CD4-positive, alpha-beta T cell treated with Interleukin-12 subunit alpha and Interleukin-12 subunit beta, for 1 hour (primary cell): ENCODE measurements around the gene DSG3.

Experiments
- DNase-seq: peaks from one replicate; pipeline ENCODE4 v3.0.0-alpha.2; 2020

DSG3 gene

DNA sequence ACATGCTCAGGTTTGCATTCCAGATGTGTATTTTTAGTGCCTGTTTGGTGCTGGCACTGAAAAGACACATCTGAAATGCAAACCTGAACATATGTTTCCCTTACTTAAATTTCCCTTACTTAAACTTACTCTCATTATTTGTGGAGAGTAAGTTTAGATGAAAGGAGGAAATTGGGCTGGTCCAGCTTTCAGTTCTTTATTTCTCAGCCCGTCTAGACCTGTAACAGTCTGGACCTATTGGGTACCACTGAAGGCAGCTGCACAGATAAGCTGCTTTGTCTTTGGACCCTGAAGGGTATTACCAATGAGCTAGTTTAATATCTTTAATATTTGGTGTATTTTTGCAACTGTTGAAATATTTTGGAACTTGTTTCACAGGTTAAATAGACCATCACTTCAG, 17.0 kb upstream of the DSG3 start:
- DNase-seq = no peak

DNA sequence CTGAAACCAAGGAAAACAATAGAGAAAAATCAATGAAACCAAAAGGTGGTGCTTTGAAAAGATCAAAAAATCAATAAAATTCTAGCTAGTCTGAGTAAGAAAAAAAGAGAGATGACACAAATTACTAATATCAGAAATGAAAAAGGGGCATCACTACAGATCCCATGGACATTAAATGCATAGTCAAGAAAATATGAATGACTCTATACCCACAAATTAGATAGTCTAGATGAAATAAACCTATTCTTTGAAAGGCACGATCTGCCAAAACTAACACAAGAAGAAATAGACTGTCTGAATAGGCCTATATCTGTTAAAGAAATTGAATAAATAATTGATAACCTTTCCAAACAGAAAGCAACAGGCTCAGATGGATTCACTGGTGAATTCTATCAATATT, 15.2 kb upstream of the DSG3 start:
- DNase-seq = no peak

DNA sequence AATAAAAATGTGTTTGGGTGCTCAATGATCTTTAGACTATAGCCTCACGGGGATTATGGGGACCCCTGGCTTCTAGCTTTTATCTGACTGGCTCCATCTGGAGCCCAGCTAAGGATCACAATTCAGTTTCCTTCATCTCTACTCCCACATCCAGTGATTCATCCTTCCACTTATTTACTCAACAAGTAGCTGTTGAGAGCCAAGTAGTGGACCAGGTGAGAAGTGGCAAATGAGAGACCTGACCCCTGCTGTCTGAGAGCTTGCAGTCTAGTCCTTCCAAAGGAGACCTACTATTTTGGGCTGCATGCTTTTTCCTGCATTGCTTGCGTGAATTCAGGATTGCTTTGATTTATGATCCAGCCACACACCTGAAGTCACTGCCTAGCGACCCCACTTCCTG, 10.7 kb upstream of the DSG3 start:
- DNase-seq = no peak

DNA sequence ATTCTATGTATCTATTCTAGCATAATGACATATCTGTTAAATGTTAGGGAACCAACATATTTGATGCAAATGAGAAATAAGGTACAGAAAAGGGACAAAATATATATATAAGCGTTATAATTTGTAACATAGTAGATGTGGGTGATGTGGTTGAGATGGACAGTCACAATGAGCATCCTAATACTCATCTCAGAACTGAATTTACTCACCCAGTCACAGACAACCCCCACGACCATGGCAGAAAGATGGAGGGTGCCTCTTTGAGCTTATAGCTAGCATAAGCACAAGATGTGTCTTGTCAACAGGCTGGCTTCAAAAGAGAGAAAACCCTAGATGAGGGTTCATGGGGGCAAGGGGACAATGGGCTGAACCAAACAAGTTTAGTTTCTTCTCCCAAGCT, 9.1 kb upstream of the DSG3 start:
- no peak for DNase-seq

DNA sequence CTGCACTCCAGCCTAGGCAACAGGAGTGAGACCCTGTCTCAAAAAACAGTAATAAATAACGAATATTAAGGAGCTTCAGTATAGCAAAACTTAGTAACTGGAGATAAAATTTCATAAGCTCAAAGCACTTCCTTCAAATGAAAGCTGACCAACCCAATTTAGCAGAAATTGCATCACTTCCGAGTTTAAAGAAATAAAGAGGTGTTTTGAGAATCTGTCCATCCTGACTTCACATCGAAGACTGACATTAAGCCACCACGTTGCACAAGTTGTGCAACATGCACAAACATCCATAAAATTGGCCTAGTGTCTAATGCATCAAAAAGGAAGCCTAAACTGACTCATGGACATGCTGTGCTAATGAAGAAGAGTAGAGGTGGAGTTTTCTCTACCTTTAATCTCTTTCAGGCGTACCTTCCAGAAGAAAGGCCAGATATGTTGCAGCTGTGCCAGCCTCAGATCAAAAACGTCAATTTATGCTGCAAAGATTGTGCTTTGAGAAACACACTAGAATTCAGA, 7.7 kb upstream of the DSG3 start:
- no peak for DNase-seq

DNA sequence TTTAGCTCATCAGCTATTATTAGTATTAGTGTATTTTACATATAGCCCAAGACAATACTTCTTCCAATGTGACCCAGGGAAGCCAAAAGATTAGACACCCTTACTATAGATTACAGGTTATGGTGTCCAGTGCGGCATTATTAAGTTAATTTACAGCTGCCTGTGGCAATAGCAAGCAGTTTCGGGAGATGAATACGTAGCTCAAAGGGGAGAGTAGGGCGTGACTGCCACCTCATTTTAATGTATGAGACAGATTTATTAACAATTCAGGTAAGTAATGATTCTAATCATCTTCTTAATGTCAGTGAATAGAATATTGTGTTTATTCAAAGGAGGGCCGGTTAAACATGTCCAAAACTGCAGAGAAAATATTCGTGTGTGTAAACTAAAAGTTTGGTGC, 6.8 kb upstream of the DSG3 start:
- no peak for DNase-seq

DNA sequence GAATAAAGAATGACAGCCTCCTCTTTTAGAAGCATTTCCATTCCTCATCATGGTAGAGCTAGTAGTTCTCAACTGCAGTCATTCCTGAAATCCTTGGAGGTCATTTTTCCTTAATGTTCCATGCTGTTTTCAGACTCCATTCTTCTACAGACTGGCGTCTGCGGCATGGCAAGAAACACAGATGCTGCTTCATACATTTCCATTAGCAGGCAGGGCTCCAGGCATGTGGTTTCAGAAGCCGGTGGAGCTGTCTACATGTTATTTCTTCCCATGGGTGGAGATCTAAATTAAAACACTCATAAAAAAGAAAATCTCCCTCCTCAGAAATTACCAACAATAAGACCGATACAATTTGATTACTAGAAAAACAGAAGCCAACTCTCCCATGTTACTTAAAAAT, 6.0 kb upstream of the DSG3 start:
- DNase-seq = no peak

DNA sequence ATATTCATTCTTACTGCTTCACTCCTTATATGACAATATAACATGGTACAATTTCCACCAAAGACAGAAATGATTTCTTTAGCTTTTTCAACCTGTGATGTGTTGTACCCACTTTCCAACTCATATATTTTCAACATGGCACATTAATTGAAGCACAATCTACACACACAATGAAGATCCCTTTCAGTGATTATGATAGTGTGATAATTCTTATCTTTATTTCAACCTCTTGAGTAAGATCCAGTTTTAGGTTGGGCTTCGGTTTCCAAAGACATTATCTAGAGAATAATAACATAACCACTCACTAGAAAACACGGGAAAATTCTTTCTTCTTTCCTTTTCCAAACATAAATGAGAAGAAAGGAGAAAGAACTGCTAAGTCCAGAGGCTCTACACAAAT, 3.4 kb upstream of the DSG3 start:
- DNase-seq = no peak

DNA sequence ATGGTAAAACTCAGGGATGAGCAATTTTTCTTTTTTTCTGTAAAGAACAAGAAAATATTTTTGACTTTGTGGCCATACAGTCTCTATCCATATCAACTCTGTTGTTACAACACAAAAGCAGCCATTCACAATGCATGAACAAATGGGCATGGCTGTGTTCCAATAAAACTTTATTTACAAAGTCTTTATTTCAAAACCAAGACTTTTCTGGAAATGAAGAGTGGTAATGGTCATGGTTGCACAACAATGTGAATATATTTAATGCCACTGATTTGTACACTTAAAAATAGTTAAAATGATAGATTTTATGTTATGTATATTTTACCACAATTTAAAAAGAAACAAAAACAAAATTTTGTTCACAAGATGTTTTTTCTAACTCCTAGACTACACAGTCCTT, 1.6 kb upstream of the DSG3 start:
- no peak for DNase-seq

DNA sequence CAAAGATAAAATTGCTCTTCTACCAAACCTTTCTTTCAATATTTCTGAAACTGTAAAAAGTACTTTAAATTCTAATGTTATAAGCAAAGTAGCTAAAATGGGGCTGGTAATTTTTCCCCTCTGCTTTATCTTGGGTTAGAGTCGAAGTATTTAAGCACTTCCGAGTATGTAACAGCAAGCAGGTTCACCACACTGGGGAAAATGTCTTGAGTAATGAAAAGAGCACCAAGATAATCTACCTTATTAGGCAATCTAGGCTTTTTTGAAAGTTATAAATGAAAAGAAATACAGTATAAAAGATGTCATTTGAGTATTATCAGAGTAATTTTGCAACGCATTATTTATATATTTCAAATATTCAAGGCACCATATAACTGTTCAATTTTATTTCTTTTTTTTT, 687 bp upstream of the DSG3 start:
- no peak for DNase-seq

DNA sequence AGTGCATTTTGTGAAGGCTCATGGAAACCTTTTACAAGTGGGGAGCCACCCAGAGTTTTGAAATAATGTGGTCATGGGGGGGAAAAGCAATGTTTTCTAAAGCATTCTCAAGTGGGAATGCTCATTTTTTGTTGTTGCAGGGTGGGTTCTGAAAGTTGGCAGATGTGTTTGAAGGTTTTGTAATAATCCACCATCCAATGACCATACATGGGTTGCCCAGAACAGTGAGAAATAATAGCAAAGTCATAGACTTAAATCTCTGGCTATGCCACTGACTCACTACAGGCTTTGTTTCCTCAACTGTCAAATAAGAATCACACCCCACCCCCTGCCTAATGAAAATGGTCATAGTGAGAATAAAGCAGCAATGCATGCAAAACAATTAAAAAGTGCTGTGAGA, 2.9 kb downstream of the DSG3 start:
- no peak for DNase-seq

DNA sequence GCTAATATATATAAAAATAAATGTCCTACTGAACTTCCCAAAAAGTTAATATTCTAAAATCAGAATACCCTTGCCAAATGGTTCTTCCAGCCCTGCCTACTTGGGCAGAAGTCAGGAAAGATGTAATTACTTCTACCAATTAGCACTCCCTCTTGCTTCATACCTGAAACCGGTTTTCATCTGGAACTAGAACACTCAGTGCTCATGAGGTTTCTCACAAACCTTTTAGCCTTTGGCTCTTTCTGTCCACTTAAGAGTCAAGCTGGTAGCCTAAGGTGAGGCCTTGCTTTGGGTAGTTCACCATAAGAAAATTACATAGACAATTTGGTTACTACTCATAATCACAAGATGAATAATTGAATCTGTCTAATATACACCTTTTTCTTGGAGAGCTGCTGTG, 4.1 kb downstream of the DSG3 start:
- DNase-seq = no peak

DNA sequence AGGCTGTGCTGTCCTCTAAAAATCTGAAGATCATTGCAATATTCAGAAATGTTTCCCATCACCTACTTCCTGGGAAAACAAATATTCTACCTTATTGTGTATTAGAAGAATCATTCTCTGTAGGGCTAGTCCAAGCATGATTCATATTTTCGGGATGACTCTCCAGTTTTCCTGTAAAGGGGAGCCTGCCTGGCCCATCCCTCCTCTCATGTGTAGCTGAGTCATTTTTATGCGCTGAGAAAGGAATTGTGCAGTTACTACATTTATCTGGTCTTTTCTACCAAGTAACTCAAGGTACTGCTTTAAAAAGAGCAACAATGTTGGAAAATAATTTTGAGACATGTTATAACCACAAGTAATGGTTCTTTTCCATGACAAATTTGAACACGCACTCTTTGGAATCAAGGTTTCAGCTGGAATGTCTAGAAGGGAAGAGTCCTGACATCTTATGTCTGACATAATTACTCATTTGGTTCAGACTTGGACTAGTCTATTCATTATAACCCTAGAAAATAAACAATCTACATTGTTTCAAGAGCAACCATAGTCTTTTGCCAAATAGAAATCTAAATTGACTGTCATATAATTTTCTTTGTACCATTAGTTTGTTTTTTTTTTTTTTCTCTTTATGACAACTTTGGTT, 6.6 kb downstream of the DSG3 start:
- DNase-seq = no peak

DNA sequence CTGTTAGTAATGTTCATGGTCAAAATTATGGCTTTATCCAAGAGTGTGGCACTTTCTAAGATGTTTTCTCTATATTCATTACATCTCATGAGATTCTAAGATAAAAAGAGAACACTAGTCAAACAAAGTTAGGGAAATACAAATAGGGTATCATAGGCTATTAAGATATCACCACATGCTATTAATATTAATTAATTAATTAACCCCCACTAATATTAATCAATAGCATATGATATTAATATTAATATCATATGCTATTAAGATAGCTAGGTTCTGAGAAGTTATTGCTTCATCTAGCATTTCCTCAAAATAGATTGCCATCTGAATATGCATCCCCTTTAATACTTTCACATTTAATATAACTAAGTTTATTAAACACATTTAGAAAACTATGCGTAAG, 22.1 kb downstream of the DSG3 start:
- no peak for DNase-seq

DNA sequence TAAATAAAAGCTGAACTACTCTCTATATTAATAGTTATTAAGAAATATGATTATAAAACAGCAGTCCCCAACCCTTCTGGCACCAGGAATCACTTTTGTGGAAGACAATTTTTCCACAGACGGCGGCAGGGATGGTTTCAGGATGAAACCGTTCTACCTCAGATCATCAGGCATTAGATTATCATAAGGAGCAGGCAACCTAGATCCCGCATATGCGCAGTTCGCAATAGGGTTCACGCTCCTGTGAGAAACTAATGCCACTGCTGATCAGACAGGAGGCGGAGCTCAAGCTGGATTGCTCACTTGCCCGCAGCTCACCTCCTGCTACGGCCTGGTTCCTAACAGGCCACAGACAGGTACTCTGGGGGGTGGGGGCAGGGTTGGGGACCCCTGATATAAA, 31.1 kb downstream of the DSG3 start:
- no peak for DNase-seq

DNA sequence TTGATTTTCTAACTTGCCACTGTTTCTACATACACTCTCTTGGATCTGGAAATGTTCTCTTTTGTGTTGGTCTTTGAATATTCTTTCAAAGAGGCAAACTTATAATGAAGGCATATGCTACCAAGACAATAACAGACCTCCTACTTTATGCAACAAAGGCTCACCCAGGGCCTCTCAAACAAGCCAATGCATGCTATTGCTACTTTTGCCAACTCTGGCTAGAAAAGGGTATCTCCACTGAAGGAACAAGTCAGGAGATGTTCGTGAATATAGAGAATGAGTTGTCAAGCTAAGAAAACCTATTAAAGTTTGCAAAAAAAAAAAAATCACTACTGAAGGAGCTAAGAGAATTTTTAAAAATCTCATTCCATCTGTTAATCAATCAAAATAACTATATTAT, 34.5 kb downstream of the DSG3 start:
- DNase-seq = no peak

DNA sequence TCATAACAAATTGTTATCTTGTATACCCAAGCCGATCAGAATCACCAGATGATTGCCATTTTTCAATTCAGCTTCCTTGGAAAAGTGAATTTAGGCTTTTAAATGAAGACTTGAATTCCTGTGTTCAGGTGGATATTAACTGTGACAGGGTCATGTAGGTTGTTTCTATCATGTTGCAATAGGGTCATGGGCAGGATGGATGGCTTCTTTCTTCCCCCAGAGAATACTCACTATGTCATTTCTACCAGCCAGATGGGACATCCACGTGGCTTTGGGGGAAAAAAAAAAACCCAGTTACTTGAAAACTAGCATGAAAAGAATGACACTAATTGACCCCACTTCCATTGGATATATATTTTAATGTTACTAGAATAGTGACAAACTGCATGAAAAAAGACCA, 35.9 kb downstream of the DSG3 start:
- no peak for DNase-seq

DNA sequence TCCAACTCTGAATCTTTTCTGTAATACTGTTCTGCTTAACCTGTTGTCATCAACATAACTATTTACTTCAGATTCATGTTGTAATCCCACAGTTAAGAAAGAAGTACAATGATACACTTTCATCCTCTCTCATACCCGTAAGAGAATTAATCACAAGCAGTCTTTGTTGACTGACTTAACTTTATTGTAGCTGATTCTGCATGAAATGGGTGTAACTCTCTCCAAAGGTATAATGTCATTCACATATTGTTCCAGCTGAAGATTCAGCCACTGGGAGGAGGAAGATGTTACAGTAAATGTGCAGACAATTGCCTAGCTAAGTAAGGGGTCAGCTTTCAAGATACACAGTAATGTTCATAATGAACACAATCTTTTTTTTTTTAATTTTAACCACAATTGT, 36.9 kb downstream of the DSG3 start:
- no peak for DNase-seq

DNA sequence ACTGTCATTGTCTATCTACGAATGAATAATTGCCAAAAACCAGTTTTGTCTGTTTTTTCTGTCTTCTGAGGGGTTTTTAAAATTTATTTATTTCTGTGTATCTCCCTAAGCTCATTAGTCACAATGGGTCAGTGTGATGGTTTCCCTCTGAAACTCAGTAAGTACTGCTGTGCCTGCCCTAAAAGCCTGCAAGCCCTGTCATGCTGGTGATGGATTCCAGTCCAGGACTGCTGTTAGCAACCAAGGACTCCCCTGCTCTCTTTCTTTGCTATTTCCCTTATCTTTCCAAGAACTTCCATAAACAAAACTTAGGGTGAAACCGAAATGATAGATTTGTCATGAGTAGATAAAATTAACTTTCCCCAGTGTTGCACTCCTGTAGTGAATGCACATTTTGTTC, 38.6 kb downstream of the DSG3 start:
- no peak for DNase-seq

DNA sequence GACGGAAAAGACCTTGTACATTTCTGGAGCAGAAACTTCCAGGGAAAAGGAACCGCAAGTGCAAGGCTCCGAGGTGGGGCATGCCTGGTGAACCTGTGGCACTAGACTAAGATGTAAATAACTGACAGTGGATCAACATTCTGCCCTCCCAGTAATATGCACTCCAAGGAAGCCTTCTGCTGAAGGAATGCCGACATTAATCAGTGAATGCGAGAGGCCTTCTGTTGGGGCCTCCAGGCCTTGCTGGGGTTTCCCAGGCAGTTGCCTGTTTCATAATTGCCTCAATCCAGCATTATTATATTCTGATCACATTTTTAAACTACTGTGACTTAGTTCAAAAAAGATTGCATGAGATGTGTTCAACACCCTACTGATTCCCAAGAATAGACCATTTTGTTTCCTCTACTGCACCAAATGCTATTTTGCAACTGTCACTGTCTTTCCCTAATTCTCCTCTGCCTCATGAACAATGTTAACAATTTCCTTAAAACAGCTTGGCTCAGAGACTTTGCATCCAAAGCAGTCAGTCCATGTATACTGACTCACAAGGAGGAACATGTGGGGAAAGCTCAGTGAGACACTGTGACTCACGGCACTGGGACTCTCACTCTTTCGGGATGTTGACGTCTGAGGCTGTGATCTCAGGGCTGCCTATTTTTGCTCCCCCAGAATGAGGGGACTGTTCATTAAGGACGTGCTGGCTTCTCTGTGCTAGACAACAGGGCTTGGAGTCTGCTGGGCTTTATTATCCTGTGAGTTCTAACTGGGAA, 39.9 kb downstream of the DSG3 start:
- no peak for DNase-seq

DNA sequence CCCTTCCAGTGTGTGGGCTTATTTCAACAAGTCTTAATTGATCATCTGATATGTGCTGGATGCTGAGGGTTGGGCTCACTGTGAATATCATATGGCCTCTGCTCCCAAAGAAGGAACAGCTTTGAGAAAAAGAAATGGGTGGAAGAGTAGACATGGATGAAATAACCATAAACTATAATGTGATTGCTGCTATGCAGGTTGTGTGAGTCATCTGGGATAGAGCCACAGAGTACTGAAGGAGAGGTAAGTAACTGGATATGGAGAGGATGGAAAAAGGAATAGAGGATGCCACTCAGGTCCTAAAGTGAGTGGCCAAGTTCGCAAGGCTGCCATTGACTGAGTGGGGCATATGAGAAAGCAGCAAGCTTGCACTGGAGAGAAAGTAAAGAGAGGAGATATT, 41.8 kb downstream of the DSG3 start:
- DNase-seq = no peak

DNA sequence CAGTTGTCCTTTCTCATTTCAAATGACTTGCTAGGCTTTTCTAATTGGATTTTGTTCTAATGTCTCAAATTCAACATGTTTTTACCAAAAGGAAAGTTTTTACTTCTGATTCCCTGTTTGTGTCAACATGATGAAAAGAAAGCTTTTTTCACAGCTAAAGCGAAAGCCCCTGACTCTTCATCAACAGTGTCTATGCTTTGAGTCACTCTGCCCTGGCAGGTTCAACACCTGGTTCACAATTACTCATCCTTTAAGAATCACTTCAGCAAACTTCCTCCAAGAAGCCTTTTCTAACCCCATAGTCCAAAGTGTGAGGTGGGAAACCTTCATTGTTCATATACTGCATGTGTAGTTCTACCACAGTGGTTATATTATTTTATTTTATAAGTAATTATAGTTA, 42.8 kb downstream of the DSG3 start:
- DNase-seq = no peak

DNA sequence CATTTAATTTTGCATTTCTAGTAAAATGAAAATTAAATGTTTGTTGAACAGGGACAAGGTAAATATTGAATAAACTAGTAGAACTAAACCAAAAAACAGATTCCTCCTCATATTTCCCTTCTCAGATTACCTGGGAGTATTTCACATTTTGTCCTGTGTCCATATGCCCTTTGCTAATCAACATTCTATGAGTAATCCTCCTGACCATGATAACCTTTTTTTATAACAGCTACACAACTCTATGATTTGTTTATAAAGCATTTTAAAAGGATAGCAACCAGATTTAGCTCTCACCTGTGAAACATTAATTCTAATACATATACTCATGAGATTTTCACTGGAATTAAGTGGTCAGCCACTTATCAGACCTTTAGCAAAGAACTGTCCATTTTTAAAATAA, 43.3 kb downstream of the DSG3 start:
- DNase-seq = no peak

DNA sequence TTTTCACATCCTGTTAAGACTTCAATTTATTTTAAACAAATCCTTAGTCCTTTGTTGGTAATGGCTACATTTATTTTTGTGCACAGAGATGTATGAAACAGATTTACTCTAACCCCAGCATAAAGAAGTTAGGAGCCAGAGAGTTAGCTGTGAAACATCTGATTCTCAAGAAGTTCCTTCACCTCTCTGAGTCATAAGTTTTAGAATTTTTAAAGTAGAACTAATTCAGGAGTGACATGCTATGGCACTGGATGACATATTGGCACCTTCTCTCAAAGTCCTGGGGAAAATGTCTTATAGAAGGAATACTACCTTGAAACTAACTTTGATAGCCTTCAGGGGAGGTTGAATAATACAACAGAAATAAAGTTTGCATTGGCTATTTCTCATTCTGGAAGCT, 44.0 kb downstream of the DSG3 start:
- no peak for DNase-seq

DNA sequence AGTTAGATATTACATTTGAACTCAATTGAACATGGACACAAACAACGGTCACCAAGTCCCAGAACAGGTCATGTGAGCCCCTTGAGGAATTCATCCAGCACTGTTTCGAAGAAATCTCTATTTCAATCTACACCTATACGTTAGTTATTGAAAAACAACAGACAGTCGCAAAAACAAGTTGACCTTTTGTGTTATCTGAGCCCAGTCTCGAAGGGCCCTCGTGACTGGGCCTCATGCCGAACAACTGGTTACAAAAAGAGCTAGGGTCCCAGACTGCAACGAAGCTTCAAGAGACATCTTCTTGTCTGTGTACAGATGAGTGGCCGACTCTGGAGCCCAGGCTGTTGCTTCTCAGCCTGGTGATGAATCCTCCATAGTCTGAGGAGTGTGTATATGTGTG, 45.1 kb downstream of the DSG3 start:
- DNase-seq = no peak
